LoVo (cell line): ENCODE data around the gene ADSS1.
"Not testable (repeated sequence)": the region's sequence is repeated elsewhere in the genome, so short reads cannot be mapped to it uniquely, and the experiment has no call there.

Source experiments
- DNase-seq: peaks from one replicate; pipeline ENCODE4 v3.0.0-alpha.2; 2016; ENCODE audit warnings: low spot score

ADSS1 gene

GRCh38 chr14:104717646-104718045 is 6.4 kb upstream of the ADSS1 start:
- DNase-seq, result no peak

- DNase-seq, result no peak
Measured at GRCh38 chr14:104718147-104718546, 5.9 kb upstream of the ADSS1 start.

- no peak for DNase-seq
Measured at GRCh38 chr14:104718871-104719270, 5.2 kb upstream of the ADSS1 start.

- DNase-seq, result no peak
Measured at GRCh38 chr14:104719343-104719742, 4.7 kb upstream of the ADSS1 start.

GRCh38 chr14:104721505-104722431 is 2.3 kb upstream of the ADSS1 start:
- no peak for DNase-seq

GRCh38 chr14:104722938-104723650 is 935 bp upstream of the ADSS1 start:
- DNase-seq, result no peak

GRCh38 chr14:104724407-104724980 is 465 bp downstream of the ADSS1 start:
- DNase-seq, result no peak

GRCh38 chr14:104724981-104725771 is 1.1 kb downstream of the ADSS1 start:
- DNase-seq, result no peak

GRCh38 chr14:104725772-104726548 is 1.9 kb downstream of the ADSS1 start:
- DNase-seq, result no peak

- no peak for DNase-seq
Measured at GRCh38 chr14:104726600-104727451, 2.8 kb downstream of the ADSS1 start.

GRCh38 chr14:104728631-104729030 is 4.6 kb downstream of the ADSS1 start:
- DNase-seq, result no peak

GRCh38 chr14:104729176-104729834 is 5.3 kb downstream of the ADSS1 start:
- not testable (repeated sequence) for DNase-seq

GRCh38 chr14:104729835-104730181 is 5.8 kb downstream of the ADSS1 start:
- DNase-seq, result no peak

GRCh38 chr14:104730487-104730886 is 6.5 kb downstream of the ADSS1 start:
- no peak for DNase-seq

GRCh38 chr14:104731320-104732294 is 7.6 kb downstream of the ADSS1 start:
- DNase-seq, result no peak

GRCh38 chr14:104732355-104732804 is 8.4 kb downstream of the ADSS1 start:
- peak; percentile 75 for DNase-seq

GRCh38 chr14:104732931-104733681 is 9.1 kb downstream of the ADSS1 start:
- no peak for DNase-seq
